OCI-M2 (cell line): ENCODE data around the gene PML.

Experiments used
- DNase-seq: peaks from one replicate; lab custom pipeline; 2025; ENCODE audit not compliant: unreplicated experiment; lab: John Stamatoyannopoulos, UW

The PML gene

GRCh38 chr15:73985101-73985873 lies 9.2 kb upstream of the PML start:
- no peak for DNase-seq

GRCh38 chr15:73986055-73986775 lies 8.3 kb upstream of the PML start:
- DNase-seq = no peak

GRCh38 chr15:73986776-73987056 lies 7.8 kb upstream of the PML start:
- no peak for DNase-seq

GRCh38 chr15:73987250-73987649 lies 7.3 kb upstream of the PML start:
- no peak for DNase-seq

- DNase-seq = no peak
Measured at GRCh38 chr15:73987681-73988444, 6.7 kb upstream of the PML start.

GRCh38 chr15:73988445-73988969 lies 6.0 kb upstream of the PML start:
- no peak for DNase-seq

- no peak for DNase-seq
Measured at GRCh38 chr15:73989001-73989798, 5.3 kb upstream of the PML start.

- DNase-seq = no peak
Measured at GRCh38 chr15:73990250-73991005, 4.1 kb upstream of the PML start.

- DNase-seq = no peak
Measured at GRCh38 chr15:73991260-73991659, 3.3 kb upstream of the PML start.

- DNase-seq = peak; percentile 35
Measured at GRCh38 chr15:73991726-73992593, 2.6 kb upstream of the PML start, which contains the start of gene STOML1. TSS of gene STOML1 (minus strand) at chr15:73992295. CDS start at chr15:73992223, 72 bp downstream.

GRCh38 chr15:73992594-73992898 lies 2.0 kb upstream of the PML start:
- DNase-seq = no peak

- DNase-seq = no peak
Measured at GRCh38 chr15:73993211-73993994, 1.1 kb upstream of the PML start.

- no peak for DNase-seq
Measured at GRCh38 chr15:73994912-73995622, 551 bp downstream of the PML start.

GRCh38 chr15:73996267-73996666 lies 1.8 kb downstream of the PML start:
- no peak for DNase-seq

GRCh38 chr15:73996939-73997338 lies 2.4 kb downstream of the PML start:
- no peak for DNase-seq

GRCh38 chr15:73997986-73998385 lies 3.5 kb downstream of the PML start:
- no peak for DNase-seq

GRCh38 chr15:74006774-74007639 lies 12.5 kb downstream of the PML start:
- no peak for DNase-seq
